Upper lobe of left lung (tissue), 6 donors: ENCODE data around the gene TMEM201. TPM values are rescaled to one million over a fixed set of nuclear protein-coding genes. Genes with fewer than 3 reads are reported as not detected.
"Not testable (repeated sequence)": the region's sequence is repeated elsewhere in the genome, so short reads cannot be mapped to it uniquely, and the experiment has no call there.

Experiments used
- ATAC-seq, 2 donors: fragments of 200-7000 bp; cut with Tn5 transposase; one replicate each; pipeline ENCODE4 v1.9.1; 2022; ENCODE audit warnings: mild to moderate bottlenecking in 2 of 2, moderate library complexity in 2 of 2; ENCODE audit not compliant: low FRiP score in 2 of 2
- DNase-seq, 2 donors: peaks; one replicate each; pipeline ENCODE4 v3.0.0-alpha.2; 2019 to 2020
- H3K27ac ChIP-seq, 4 donors: fragments of 200-600 bp; sonication (generic); one replicate each; pipeline ENCODE4 v1.5.1; 2016 to 2019
- H3K27me3 ChIP-seq, 4 donors: fragments of 200-600 bp; sonication (generic); one replicate each; pipeline ENCODE4 v1.5.1; 2017 to 2019
- H3K36me3 ChIP-seq, 4 donors: fragments of 200-600 bp; sonication (generic); one replicate each; pipeline ENCODE4 v1.5.1; 2016 to 2019
- H3K4me1 ChIP-seq, 4 donors: fragments of 200-600 bp; sonication (generic); one replicate each; pipeline ENCODE4 v1.5.1; 2018 to 2019
- H3K4me3 ChIP-seq, 4 donors: fragments of 200-600 bp; sonication (generic); one replicate each; pipeline ENCODE4 v1.5.1; 2017 to 2019; ENCODE audit warnings: mild to moderate bottlenecking in 2 of 4, moderate library complexity in 1 of 4
- H3K9me3 ChIP-seq, 4 donors: fragments of 200-600 bp; sonication (generic); one replicate each; pipeline ENCODE4 v1.5.1; 2018 to 2019
- CTCF ChIP-seq, 6 experiments: fragments of 450-650 bp in 4 of 6; fragments of 200-600 bp in 2 of 6; sonication (generic) in 2 of 6; IDR thresholded peaks; one replicate each; pipeline ENCODE4 v1.5.1; 2016 to 2019; ENCODE audit warnings: antibody characterized with exemption in 6 of 6
- EP300 ChIP-seq, 4 donors: sonication (generic); formaldehyde crosslinking; IDR thresholded peaks; one replicate each; pipeline ENCODE4 v1.5.1; 2017; ENCODE audit warnings: antibody characterized with exemption in 4 of 4, control low read depth in 2 of 4
- POLR2A ChIP-seq, 4 donors: fragments of 450-650 bp; IDR thresholded peaks; one replicate each; pipeline ENCODE4 v1.5.1; 2016 to 2017; ENCODE audit warnings: antibody characterized with exemption in 4 of 4, mild to moderate bottlenecking in 2 of 4
- POLR2AphosphoS5 ChIP-seq, 2 donors: sonication (generic); formaldehyde crosslinking; IDR thresholded peaks; one replicate each; pipeline ENCODE4 v1.5.1; 2017; ENCODE audit warnings: antibody characterized with exemption in 2 of 2
- WGBS, 2 donors: methylation state at CpG; one replicate each; pipeline ENCODE4 v1.1.5; 2017 to 2018; 5-methylcytosine and 5-hydroxymethylcytosine counted together
- total RNA-seq, 6 donors: library from RNA; depleted of rRNA in 4 of 6; stranded (reverse); fragments of >200 nt in 4 of 6; gene quantifications; one replicate each; pipeline versions ENCODE4 v1.1.0 to v1.2.1, GENCODE V29; 2016 to 2021
- donor health status: DM: no; HTN: no; CAD: no; lungs with moderate emphysema.
- donor health status: DM: no; HTN: yes; CAD: no; lungs with severe emphysema.

TMEM201 gene
- total RNA-seq, 6 donors from 2014 or later, result 6.2 to 12.0 (median 8.1) TPM

- TF ChIP-seq EP300 (IDR thresholded peaks at IDR 0.05) (no peak), POLR2A (IDR thresholded peaks at IDR 0.05) (no peak), CTCF (IDR thresholded peaks at IDR 0.05) (no peak), POLR2AphosphoS5 (IDR thresholded peaks at IDR 0.05) (no peak)
- Histone ChIP-seq H3K9me3 (no peaks in the 10 kb centered on the region), H3K36me3 (peaks cover 0 to 30% (median 10%) of the 10 kb centered on the region in 4 donors), H3K4me3 (no peak overlapping the region), H3K4me1 (peaks cover 26 to 38% (median 30%) of the 10 kb centered on the region in 4 donors), H3K27me3 (no peaks in the 10 kb centered on the region), H3K27ac (no peak overlapping the region)
- DNase-seq, result no peak
- no peak for ATAC-seq
- 79 to 88% methylated on average over 5 of the region's 5 CpGs for WGBS, 2 donors
Observed at GRCh38 chr1:9557624-9558023, 31.1 kb upstream of the TMEM201 start.

DNA sequence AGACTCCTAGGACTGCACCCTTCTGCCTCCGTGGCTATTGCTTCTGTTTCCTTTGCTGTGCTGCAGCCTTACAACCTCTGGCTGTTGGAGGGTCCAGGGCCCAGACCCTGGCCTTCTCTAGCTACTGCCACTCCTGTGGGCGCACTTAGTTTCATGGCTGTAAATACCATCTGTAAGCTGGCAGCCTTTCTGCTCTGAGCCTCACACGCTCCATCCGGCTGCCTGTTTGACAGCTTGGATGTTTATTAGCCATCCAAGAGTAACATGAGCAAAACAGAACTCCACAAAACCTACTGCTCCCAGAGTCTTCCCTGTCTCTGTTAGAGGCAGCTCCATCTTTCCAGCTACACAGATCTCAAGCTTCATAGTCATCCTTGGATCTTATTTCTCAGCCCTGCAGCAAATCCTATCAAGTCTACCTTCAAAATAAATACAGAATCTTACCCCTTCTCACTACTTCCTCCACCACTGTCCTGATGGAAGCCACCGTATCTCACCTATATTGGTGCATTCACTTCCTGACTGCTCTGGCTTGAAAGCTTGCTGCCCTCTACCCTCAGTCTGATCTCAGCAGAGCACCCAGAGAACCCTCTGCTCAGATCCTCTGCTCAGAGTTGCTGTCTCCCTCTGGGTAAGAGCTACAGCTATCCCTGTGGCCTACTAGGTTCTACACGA, 30.3 kb upstream of the TMEM201 start:
- WGBS, 2 donors, result 75 to 76% methylated on average over 5 to 6 of the region's 6 CpGs
- DNase-seq, result no peak
- ATAC-seq, result no peak
- Histone ChIP-seq H3K4me3 (no peak overlapping the region), H3K27me3 (no peaks in the 10 kb centered on the region), H3K4me1 (peaks cover 26 to 38% (median 30%) of the 10 kb centered on the region in 4 donors), H3K36me3 (peaks cover 0 to 30% (median 10%) of the 10 kb centered on the region in 4 donors), H3K9me3 (no peaks in the 10 kb centered on the region), H3K27ac (no peak overlapping the region)
- no peak for TF ChIP-seq POLR2A (IDR thresholded peaks at IDR 0.05)
- no peak for TF ChIP-seq EP300 (IDR thresholded peaks at IDR 0.05)
- no peak for TF ChIP-seq POLR2AphosphoS5 (IDR thresholded peaks at IDR 0.05)
- no peak for TF ChIP-seq CTCF (IDR thresholded peaks at IDR 0.05)

DNA sequence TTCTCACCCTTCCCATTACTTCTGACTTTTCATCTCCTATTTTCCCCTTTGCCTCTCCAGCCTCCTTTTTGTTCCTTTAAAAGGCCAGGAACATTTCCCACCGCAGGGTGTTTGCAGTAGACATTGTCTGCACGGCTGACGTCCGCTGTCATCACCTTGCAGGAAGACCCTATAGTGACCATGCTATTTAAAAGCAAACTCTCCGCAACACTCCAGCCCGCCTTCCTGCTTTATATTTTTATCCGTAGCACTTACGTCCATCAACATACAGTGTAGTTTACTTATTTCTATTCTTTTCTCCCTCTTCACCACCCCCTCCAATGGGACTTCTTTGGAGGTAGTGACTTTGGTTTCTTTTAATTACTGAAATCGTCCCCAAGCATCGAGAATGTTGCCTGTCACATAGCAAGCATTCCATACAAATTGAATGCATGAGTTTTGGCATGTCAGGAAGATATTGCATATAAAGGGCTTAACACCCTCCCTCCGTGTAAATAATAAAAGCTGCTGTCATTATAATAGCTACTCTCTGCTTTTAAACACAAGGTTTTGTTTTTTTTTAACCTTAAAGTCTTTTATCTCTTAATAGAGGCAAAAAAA, 29.7 kb upstream of the TMEM201 start:
- no peak overlapping the region for H3K27ac ChIP-seq
- 56 to 68% methylated on average over 11 of the region's 11 CpGs for WGBS, 2 donors
- DNase-seq (no peak), ATAC-seq (no peak)
- TF ChIP-seq EP300 (IDR thresholded peaks at IDR 0.05), result no peak
- no peak for TF ChIP-seq CTCF (IDR thresholded peaks at IDR 0.05)
- no peak for TF ChIP-seq POLR2A (IDR thresholded peaks at IDR 0.05)
- TF ChIP-seq POLR2AphosphoS5 (IDR thresholded peaks at IDR 0.05), result no peak
- H3K27me3 ChIP-seq, result no peaks in the 10 kb centered on the region
- H3K4me1 ChIP-seq, result peaks cover 26 to 38% (median 30%) of the 10 kb centered on the region in 4 donors
- H3K9me3 ChIP-seq, result no peaks in the 10 kb centered on the region
- H3K4me3 ChIP-seq, result no peak overlapping the region
- H3K36me3 ChIP-seq, result peaks cover 0 to 28% (median 10%) of the 10 kb centered on the region in 4 donors

GRCh38 chr1:9559673-9560072, 29.0 kb upstream of the TMEM201 start:
- Histone ChIP-seq H3K27me3 (no peaks in the 10 kb centered on the region), H3K36me3 (peaks cover 0 to 23% (median 7%) of the 10 kb centered on the region in 4 donors), H3K27ac (no peak overlapping the region), H3K9me3 (no peaks in the 10 kb centered on the region), H3K4me1 (peaks cover 26 to 38% (median 30%) of the 10 kb centered on the region in 4 donors), H3K4me3 (no peak overlapping the region)
- no peak for TF ChIP-seq CTCF (IDR thresholded peaks at IDR 0.05)
- TF ChIP-seq POLR2AphosphoS5 (IDR thresholded peaks at IDR 0.05), result no peak
- TF ChIP-seq POLR2A (IDR thresholded peaks at IDR 0.05), result no peak
- no peak for TF ChIP-seq EP300 (IDR thresholded peaks at IDR 0.05)
- DNase-seq, result no peak
- ATAC-seq, result no peak
- WGBS, 2 donors, result 56 to 65% methylated on average over 5 of the region's 5 CpGs

DNA sequence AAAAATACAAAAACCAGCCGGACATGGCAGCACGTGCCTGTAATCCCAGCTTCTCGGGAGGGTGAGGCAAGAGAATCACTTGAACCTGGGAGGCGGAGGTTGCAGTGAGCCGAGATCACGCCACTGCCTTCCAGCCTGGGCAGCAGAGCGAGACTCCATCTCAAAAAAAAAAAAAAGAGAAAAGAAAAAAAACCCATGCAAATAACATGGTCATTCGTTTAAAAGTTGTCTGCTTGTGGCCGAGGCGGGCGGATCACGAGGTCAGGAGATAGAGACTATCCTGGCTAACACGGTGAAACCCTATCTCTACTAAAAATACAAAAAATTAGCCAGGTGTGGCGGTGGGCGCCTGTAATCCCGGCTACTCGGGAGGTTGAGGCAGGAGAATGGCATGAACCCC, 28.6 kb upstream of the TMEM201 start:
- Histone ChIP-seq H3K4me1 (peaks cover 26 to 38% (median 30%) of the 10 kb centered on the region in 4 donors), H3K36me3 (peaks cover 0 to 23% (median 7%) of the 10 kb centered on the region in 4 donors)
- H3K27ac ChIP-seq, H3K4me3 ChIP-seq, DNase-seq, ATAC-seq, H3K9me3 ChIP-seq, H3K27me3 ChIP-seq: not testable (repeated sequence)
- WGBS, 2 donors, result 84 to 89% methylated on average over 17 of the region's 17 CpGs
